HEK293T (cell line): Measurements from ENCODE around the gene KIR3DL3.
"Not testable (repeated sequence)": the region's sequence is repeated elsewhere in the genome, so short reads cannot be mapped to it uniquely, and the experiment has no call there.

Source experiments
- CTCF ChIA-PET: fragments of 350-600 bp; formaldehyde crosslinking; extraction: SDS; loops from one replicate; lab custom pipeline; 2021; ENCODE audit warnings: antibody characterized with exemption, inconsistent platforms; lab: Yijun Ruan, JAX
- POLR2A ChIA-PET: fragments of 350-600 bp; formaldehyde crosslinking; extraction: SDS; loops from one replicate; lab custom pipeline; 2020; ENCODE audit warnings: antibody characterized with exemption, inconsistent platforms; lab: Yijun Ruan, JAX
- DNase-seq: peaks from one replicate; pipeline ENCODE4 v3.0.0; 2012; ENCODE audit warnings: mixed read lengths; ENCODE audit errors: extremely low spot score
- ARNT ChIP-seq: fragments of 450-650 bp; IDR thresholded peaks from 2 replicates; pipeline ENCODE4 v1.6.1; 2017; ENCODE audit warnings: mild to moderate bottlenecking
- BHLHE40 ChIP-seq: fragments of 450-650 bp; IDR thresholded peaks from 2 replicates; pipeline ENCODE4 v1.6.1; 2016; ENCODE audit warnings: mild to moderate bottlenecking, moderate library complexity, borderline replicate concordance
- CTBP1 ChIP-seq: fragments of 450-650 bp; IDR thresholded peaks from 2 replicates; pipeline ENCODE4 v1.6.1; 2016; ENCODE audit warnings: borderline replicate concordance
- ELF4 ChIP-seq: fragments of 450-650 bp; IDR thresholded peaks from 2 replicates; pipeline ENCODE4 v1.6.1; 2017; ENCODE audit warnings: antibody characterized with exemption
- FOXA1 ChIP-seq: fragments of 450-650 bp; IDR thresholded peaks from 2 replicates; pipeline ENCODE4 v1.6.1; 2016; ENCODE audit warnings: mild to moderate bottlenecking
- FOXK2 ChIP-seq: fragments of 450-650 bp; IDR thresholded peaks from 2 replicates; pipeline ENCODE4 v1.6.1; 2016; ENCODE audit warnings: mild to moderate bottlenecking
- FOXM1 ChIP-seq: fragments of 450-650 bp; IDR thresholded peaks from 2 replicates; pipeline ENCODE4 v1.6.1; 2017; ENCODE audit warnings: mild to moderate bottlenecking, borderline replicate concordance
- HDGF ChIP-seq: fragments of 450-650 bp; IDR thresholded peaks from 2 replicates; pipeline ENCODE4 v1.6.1; 2017; ENCODE audit warnings: antibody characterized with exemption, borderline replicate concordance
- L3MBTL2 ChIP-seq: fragments of 450-650 bp; conservative IDR thresholded peaks from 2 replicates; pipeline ENCODE4 v1.6.1; 2016; ENCODE audit warnings: mild to moderate bottlenecking
- LEF1 ChIP-seq: fragments of 450-650 bp; IDR thresholded peaks from 2 replicates; pipeline ENCODE4 v1.6.1; 2017; ENCODE audit warnings: mild to moderate bottlenecking, borderline replicate concordance
- NFRKB ChIP-seq: fragments of 450-650 bp; IDR thresholded peaks from 2 replicates; pipeline ENCODE4 v1.6.1; 2016; ENCODE audit warnings: mild to moderate bottlenecking, moderate library complexity
- SP1 ChIP-seq: fragments of 450-650 bp; IDR thresholded peaks from 2 replicates; pipeline ENCODE4 v1.6.1; 2017
- SUZ12 ChIP-seq: fragments of 450-650 bp; IDR thresholded peaks from 2 replicates; pipeline ENCODE4 v1.6.1; 2016; ENCODE audit warnings: mild to moderate bottlenecking
- TARDBP ChIP-seq: fragments of 450-650 bp; IDR thresholded peaks from 2 replicates; pipeline ENCODE4 v1.6.1; 2016
- ZNF384 ChIP-seq: fragments of 450-650 bp; IDR thresholded peaks from 2 replicates; pipeline ENCODE4 v1.6.1; 2016
- TF ChIP-seq, protein P1 (sequence below): fragments of 450-650 bp; IDR thresholded peaks from 2 replicates; pipeline ENCODE4 v1.6.1; 2016

KIR3DL3 gene

DNA sequence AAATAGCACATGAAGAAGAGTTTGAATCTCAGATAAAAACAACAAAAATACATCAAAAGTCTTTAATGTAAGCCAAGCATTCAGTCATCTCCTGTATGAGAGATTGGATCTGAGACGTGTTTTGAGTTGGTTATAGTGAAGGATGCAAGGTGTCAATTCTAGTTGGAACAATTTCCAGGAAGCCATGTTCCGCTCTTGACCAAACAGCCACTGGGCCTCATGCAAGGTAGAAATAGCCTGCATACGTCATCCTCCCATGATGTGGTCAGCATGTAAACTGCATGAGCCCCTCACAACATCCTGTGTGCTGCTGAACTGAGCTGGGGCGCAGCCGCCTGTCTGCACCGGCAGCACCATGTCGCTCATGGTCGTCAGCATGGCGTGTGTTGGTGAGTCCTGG lies at the start of gene KIR3DL3:
TSS of gene KIR3DL3 (plus strand) at position 301 of the 400 bp plus-strand sequence. CDS start at position 356, 55 bp downstream.
- TF ChIP-seq TARDBP (no peak), ZNF384 (no peak), BHLHE40 (no peak), HDGF (no peak), FOXK2 (no peak), ELF4 (no peak), LEF1 (no peak), SUZ12 (no peak), CTBP1 (no peak)
- TF ChIP-seq, protein P1, sequence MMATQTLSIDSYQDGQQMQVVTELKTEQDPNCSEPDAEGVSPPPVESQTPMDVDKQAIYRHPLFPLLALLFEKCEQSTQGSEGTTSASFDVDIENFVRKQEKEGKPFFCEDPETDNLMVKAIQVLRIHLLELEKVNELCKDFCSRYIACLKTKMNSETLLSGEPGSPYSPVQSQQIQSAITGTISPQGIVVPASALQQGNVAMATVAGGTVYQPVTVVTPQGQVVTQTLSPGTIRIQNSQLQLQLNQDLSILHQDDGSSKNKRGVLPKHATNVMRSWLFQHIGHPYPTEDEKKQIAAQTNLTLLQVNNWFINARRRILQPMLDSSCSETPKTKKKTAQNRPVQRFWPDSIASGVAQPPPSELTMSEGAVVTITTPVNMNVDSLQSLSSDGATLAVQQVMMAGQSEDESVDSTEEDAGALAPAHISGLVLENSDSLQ: no peak
- DNase-seq: no peak
- ChIA-PET POLR2A (no interaction called here), CTCF (no interaction called here)

DNA sequence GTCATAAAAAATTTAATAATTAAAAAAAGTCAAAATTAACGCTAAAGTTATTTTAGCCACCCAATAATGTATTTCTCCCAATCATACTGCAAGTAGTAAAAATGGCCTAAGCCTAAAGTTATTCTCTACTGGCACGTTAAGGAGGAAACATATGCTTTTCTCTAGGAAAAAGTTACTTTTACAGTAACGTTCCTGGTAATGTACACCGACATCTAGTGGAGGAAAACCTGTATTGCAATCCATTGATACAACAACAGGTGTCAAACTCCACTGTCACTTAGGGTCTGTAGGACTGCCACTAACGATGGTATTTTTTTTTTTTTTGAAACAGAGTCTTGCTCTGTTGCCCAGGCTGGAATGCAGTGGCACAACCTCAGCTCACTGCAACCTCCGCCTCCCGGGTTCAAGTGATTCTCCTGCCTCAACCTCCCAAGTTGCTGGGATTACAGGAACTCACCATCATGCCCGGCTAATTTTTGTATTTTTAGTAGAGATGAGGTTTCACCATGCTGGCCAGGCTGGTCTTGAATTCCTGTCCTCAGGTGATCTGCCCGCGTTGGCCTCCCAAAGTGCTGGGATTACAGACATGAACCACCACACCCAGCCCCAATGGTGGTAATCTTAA lies 47.9 kb upstream of the KIR3DL3 start:
- POLR2A ChIA-PET: not testable (repeated sequence)
- peak; percentile 51 for DNase-seq
- CTCF ChIA-PET: interaction anchor here (0.6 kb wide), 1 partner anchor 1707 kb away, joined by 3 read pairs; no protein-coding TSS in a partner anchor

- DNase-seq: no peak
- ChIA-PET POLR2A (no interaction called here), CTCF (no interaction called here)
- no peak for TF ChIP-seq ZNF384
- TF ChIP-seq, protein P1: no peak
- no peak for TF ChIP-seq ARNT
Observed at GRCh38 chr19:54677217-54677616, 47.0 kb upstream of the KIR3DL3 start.

GRCh38 chr19:54681596-54681995 lies 42.6 kb upstream of the KIR3DL3 start:
- DNase-seq, CTCF ChIA-PET: not testable (repeated sequence)

DNA sequence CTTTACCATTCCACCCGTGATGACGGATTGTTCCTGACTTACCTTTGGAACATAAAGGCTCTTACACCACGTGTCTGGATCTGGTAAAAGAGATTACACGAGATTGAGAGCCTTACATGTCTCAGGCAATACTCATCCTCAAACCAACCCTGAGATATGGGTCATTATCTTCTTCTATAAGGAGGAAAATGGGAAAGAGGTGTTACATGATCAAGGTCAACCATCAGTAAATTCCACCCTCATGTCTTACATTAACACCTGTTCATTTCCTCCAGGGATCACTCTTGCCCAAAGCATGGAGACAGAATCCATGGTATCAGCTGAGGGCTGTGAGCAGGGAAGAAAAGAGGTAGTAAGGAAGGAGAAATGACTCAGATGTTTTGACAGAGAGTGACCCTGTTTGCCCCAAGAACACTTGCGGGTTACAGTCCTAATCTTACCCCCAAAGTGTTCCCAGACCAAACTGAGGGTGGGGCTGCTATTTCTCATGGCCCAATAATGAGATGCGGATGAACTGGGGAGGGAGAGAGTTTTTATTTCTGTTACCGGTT lies 41.9 kb upstream of the KIR3DL3 start:
- CTCF ChIA-PET: interaction anchor here (1.1 kb wide), 1 partner anchor 8 kb away, joined by 3 read pairs; no protein-coding TSS in a partner anchor
- TF ChIP-seq, protein P1: no peak
- TF ChIP-seq FOXM1: no peak
- TF ChIP-seq FOXK2: no peak
- no peak for TF ChIP-seq TARDBP
- no peak for TF ChIP-seq FOXA1
- no peak for TF ChIP-seq ELF4
- TF ChIP-seq NFRKB: no peak
- TF ChIP-seq HDGF: no peak
- TF ChIP-seq BHLHE40: no peak
- TF ChIP-seq ARNT: no peak
- POLR2A ChIA-PET: no interaction called here
- DNase-seq: no peak

More at GRCh38 chr19:54681596-54681995, 42.6 kb upstream of the KIR3DL3 start:
- POLR2A ChIA-PET: not testable (repeated sequence)

GRCh38 chr19:54684527-54684926 lies 39.7 kb upstream of the KIR3DL3 start:
- ChIA-PET POLR2A (no interaction called here), CTCF (no interaction called here)
- TF ChIP-seq ZNF384: no peak
- no peak for TF ChIP-seq FOXA1
- no peak for TF ChIP-seq BHLHE40
- TF ChIP-seq HDGF: no peak
- DNase-seq: peak; percentile 16

DNA sequence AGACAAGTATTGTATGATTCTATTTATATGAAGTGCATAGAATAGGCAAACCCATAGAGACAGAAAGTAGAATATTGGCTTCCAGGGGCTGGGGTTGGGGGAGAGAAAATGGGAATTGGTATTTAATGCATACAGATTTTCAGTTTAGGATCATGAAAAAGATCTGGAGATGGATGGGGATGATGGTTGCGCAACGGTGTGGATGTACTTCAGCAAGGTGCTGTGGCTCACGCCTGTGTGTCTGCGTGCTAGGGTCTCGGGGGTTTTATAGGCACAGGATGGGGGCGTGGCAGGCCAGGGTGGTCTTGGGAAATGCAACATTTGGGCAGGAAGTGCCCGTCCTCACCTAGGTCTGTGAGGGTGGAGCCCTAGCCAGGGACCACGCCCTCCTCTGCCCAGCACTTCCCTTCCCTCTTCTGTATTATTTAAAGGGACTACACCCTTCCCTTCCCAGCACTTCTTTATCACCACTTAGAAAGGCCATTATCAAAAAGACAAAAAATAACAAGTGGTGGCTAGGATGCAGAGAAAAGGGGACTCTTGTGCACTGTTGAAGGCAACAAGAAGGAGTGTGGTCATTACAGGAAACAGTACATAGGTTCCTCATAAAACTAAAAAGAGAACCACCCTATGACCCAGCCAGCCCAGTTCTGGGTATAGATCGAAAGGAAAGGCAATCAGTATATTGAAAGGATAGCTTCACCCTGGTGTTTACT lies 32.5 kb upstream of the KIR3DL3 start:
- no peak for TF ChIP-seq CTBP1
- TF ChIP-seq L3MBTL2: no peak
- TF ChIP-seq HDGF: no peak
- TF ChIP-seq NFRKB: no peak
- no peak for TF ChIP-seq SUZ12
- no peak for TF ChIP-seq LEF1
- TF ChIP-seq, protein P1: no peak
- no peak for TF ChIP-seq SP1
- TF ChIP-seq BHLHE40: no peak
- TF ChIP-seq FOXK2: no peak
- no peak for TF ChIP-seq ZNF384
- TF ChIP-seq ARNT: no peak
- no peak for TF ChIP-seq ELF4
- TF ChIP-seq TARDBP: no peak
- TF ChIP-seq FOXM1: no peak
- TF ChIP-seq FOXA1: no peak
- CTCF ChIA-PET: no interaction called here
- POLR2A ChIA-PET: no interaction called here
- DNase-seq: no peak
